ENCODE measurements around the gene ZNF292.
"Not testable (repeated sequence)": the region's sequence is repeated elsewhere in the genome, so short reads cannot be mapped to it uniquely, and the experiment has no call there.

Gene ZNF292

DNA sequence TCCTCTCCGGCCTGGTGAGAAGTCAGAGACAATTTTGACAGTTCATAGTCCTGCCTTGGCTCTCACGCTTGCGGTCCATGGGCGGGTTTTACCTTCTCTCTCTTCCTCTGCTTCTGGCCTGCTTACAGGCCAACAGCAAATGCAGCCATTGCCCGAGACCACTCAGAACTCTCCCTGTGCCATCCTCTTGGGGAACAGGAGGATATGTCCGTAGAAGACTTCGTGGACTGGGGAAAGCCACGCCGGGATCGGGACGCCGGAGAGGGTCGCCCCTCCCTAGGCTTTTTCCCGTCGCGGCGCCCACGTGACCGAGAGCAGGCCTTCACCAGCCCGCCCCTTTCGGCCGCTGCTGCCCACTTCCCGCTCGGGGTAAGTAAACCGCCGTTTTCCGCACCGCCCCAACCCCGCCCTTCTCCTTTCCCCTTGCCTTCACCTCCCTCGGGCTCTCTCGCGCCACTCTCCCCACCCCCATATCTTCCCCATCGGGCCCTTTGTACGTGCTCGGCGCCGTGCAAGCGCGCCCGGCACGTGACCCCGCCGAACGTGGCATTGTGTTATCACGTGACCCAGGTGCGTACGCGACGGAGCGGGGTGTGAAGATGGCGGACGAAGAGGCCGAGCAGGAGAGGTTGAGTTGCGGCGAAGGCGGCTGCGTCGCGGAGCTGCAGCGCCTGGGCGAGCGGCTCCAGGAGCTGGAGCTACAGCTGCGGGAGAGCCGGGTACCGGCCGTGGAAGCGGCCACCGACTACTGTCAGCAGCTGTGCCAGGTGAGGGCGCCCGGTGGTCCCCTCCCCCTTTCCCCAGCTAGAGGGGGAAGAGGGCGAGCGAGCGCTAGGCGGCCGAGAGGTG lies at the start of gene ZNF292:
ZNF292 (plus strand) TSS at position 573 of the 849 bp plus-strand sequence; CDS start at position 600, 27 bp downstream.
- H3K4me3 Mint-ChIP-seq: peak within 1 kb of the TSS; percentile 98
- peaks cover 57% of the 10 kb centered on the region for H3K4me1 Mint-ChIP-seq (ENCODE audit: low read depth)
- peak within 1 kb of the TSS; percentile 97 for H3K27ac Mint-ChIP-seq
- peaks cover 6% of the 10 kb centered on the region for H3K36me3 Mint-ChIP-seq
- H3K9me3 Mint-ChIP-seq (ENCODE audit: low read depth): no peaks in the 10 kb centered on the region
- H3K27me3 Mint-ChIP-seq: no peaks in the 10 kb centered on the region

DNA sequence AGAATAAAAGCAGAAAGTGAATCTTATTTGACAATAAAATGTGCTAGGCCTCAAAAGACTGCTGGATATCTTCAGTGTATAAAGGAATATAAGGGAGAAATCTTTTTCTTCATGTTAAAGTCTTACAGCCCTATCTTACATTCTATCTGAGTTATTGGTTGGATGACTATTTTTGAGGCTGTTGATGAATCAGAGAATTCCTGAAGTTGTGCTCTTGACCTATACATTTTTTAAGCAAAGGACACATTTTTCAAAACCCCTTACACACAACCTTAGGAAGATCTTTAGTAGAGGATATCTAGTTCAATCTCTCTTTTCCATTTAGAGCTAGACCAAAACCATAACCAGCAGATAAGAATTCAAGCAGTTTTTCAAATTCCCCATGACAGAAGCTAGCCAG lies 49.5 kb upstream of the ZNF292 start:
- H3K27ac Mint-ChIP-seq: no peak overlapping the region

DNA sequence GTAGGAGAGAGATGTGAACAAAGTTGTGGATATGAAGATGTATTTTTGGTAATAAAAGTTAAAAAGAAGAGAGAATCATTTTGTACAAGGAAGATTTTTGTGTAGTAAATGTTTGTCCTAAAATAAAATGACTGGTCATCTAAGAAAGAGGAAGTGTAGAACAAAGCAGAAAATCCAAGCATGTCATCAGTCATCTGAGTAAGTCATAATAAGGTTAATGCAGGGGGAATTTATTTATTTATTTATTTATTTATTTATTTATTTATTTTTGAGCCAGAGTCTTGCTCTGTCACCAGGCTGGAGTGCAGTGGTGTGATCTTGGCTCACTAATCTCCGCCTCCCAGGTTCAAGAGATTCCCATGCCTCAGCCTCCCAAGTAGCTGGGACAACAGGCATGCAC lies 44.7 kb upstream of the ZNF292 start:
- Mint-ChIP-seq H3K27ac (no peak overlapping the region), H3K4me3 (no peak overlapping the region), H3K9me3 (ENCODE audit: low read depth) (no peaks in the 10 kb centered on the region), H3K36me3 (no peaks in the 10 kb centered on the region), H3K27me3 (peaks cover 9% of the 10 kb centered on the region), H3K4me1 (ENCODE audit: low read depth) (no peaks in the 10 kb centered on the region)

More for the DNA sequence above, 49.5 kb upstream of the ZNF292 start:
- H3K4me3 Mint-ChIP-seq: no peak overlapping the region
- H3K9me3 Mint-ChIP-seq (ENCODE audit: low read depth): no peaks in the 10 kb centered on the region
- H3K36me3 Mint-ChIP-seq: no peaks in the 10 kb centered on the region
- peaks cover 7% of the 10 kb centered on the region for H3K27me3 Mint-ChIP-seq
- no peaks in the 10 kb centered on the region for H3K4me1 Mint-ChIP-seq (ENCODE audit: low read depth)

DNA sequence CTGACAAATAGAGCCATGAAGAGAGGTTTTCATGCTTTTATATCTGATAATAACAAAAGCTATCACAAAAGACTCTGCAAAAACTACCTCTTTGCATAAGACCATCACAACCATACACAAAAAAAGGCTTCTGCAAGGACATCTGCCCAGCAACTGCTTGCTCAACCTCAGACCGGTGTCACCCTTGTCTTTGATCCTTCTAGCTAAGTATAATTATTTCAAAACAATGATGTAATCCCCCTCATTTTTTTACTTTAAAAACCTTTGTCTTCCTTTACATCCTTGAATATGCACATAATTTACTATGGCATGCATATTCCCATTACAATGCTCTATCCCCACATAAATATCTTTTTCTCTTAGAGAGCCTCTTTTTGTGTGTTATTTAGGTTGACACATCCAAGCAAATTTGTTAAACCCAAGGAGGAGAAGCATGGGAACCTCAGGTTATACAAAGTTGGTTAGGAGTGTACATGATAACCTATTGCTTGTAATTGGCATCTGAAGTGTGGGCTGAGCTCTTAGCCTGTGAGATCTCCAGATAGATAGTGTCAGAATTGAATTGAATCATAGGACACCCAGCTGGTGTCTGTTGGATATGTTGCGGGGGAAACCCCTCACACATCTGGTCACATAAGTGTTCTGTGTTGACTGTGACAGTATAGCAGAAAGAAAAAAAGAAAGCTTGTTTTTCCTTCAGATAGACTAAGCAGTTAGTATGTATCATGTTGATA lies 39.8 kb upstream of the ZNF292 start:
- no peaks in the 10 kb centered on the region for H3K9me3 Mint-ChIP-seq (ENCODE audit: low read depth)
- H3K4me1 Mint-ChIP-seq (ENCODE audit: low read depth): no peaks in the 10 kb centered on the region
- H3K27me3 Mint-ChIP-seq: peaks cover 7% of the 10 kb centered on the region
- H3K27ac Mint-ChIP-seq: no peak overlapping the region
- H3K4me3 Mint-ChIP-seq: no peak overlapping the region
- no peaks in the 10 kb centered on the region for H3K36me3 Mint-ChIP-seq

DNA sequence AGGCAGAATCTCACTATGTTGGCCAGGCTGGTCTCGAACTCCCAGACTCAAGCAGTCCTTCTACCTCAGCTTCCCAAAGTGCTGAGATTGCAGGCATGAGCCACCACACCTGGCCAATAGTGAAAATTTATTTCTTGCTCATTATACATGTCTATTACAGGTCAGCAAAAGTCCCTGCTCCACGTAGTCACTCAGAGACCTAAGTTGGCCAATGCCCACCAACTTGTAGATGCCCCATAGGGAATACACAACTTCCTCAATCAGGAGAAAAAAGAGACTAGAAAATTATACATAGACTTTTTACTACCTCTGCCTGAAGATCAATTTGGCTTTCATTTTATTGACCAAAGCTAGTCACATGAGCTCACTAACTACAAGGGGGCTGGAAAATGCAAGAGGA lies 38.4 kb upstream of the ZNF292 start:
- H3K9me3 Mint-ChIP-seq (ENCODE audit: low read depth): no peaks in the 10 kb centered on the region
- peaks cover 9% of the 10 kb centered on the region for H3K27me3 Mint-ChIP-seq
- H3K4me1 Mint-ChIP-seq (ENCODE audit: low read depth): no peaks in the 10 kb centered on the region
- no peaks in the 10 kb centered on the region for H3K36me3 Mint-ChIP-seq
- no peak overlapping the region for H3K4me3 Mint-ChIP-seq
- no peak overlapping the region for H3K27ac Mint-ChIP-seq

DNA sequence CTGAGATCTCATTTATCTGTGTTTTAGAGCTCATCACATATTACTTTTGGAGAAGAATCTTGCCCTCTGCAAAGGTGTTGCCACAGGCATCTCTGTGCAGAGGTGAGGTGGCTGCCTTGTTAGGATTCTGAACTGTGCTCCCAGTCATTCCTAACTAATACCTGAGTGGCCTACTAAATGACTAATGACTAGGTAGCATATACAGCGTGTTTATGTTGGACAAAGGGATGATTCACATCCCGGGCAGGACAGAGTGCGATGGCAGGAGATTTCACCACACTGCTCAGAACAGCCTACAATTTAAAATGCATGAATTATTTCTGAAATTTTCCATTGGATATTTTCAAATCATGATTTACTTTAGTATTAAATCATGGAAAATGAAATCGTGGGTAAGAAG lies 37.3 kb upstream of the ZNF292 start:
- no peak overlapping the region for H3K4me3 Mint-ChIP-seq
- no peaks in the 10 kb centered on the region for H3K9me3 Mint-ChIP-seq (ENCODE audit: low read depth)
- H3K27me3 Mint-ChIP-seq: peaks cover 15% of the 10 kb centered on the region
- H3K4me1 Mint-ChIP-seq (ENCODE audit: low read depth): no peaks in the 10 kb centered on the region
- no peak overlapping the region for H3K27ac Mint-ChIP-seq
- H3K36me3 Mint-ChIP-seq: no peaks in the 10 kb centered on the region

DNA sequence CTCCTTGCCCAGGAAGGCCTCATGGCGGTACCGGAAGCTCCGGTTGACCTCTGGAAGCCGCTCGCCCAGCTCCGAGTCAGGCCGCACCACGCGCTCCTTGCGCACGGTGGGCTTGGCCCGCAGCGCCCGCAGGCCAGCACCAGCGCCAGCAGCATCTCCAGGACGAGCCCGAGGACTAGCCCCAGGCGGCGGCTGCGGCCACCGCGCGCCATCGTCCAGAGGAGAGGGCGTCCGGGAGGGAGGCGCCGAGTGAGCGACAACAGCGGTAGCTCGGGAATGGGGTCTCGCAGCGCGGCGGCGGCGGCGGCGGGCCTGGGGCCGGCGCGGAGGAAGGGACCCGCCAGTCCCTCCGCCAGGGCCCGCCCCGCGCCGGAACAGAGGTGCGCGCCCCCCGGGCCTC lies 32.9 kb upstream of the ZNF292 start:
- Mint-ChIP-seq H3K36me3 (no peaks in the 10 kb centered on the region), H3K9me3 (ENCODE audit: low read depth) (no peaks in the 10 kb centered on the region), H3K4me3 (no peak overlapping the region), H3K27ac (no peak overlapping the region), H3K4me1 (ENCODE audit: low read depth) (no peaks in the 10 kb centered on the region), H3K27me3 (peaks cover 23% of the 10 kb centered on the region)

DNA sequence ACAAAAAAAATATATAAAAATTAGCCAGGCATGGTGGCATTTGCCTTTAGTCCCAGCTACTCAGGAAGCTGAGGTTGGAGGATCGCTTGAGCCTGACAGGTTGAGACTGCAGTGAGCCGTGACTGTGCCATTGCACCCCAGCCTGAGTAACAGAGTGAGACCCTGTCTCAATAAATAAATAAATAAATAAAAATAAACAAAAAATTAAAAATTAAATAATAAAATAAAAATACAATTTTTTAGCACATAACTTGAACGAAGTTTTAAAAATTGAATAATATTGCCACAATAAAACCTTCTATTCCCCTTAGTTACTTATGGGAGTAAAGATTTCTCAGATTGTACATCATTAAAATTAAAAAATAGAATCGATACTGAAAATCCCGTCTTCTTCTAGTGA lies 31.3 kb upstream of the ZNF292 start:
- H3K4me1 Mint-ChIP-seq (ENCODE audit: low read depth): no peaks in the 10 kb centered on the region
- H3K4me3 Mint-ChIP-seq: no peak overlapping the region
- H3K27me3 Mint-ChIP-seq: peaks cover 23% of the 10 kb centered on the region
- no peaks in the 10 kb centered on the region for H3K9me3 Mint-ChIP-seq (ENCODE audit: low read depth)
- no peak overlapping the region for H3K27ac Mint-ChIP-seq
- H3K36me3 Mint-ChIP-seq: no peaks in the 10 kb centered on the region

DNA sequence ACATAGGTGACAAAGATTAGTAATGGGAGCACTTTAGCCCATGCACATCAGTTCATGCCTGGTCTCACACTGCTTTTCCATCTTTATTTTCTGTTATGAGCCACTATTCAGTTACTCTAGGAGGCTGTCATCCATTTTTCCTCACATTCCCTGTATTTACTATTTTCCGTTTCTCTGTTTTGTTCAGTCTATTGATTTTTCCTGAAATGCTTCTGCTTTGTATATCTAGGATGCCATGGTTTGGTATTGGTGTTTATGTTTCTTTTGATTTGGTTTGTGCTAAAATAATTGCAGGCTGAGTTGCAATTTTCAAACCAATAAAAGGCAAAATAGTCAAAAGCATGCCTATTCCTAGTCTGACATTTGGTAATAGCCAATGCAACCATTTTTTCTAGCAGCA lies 28.9 kb upstream of the ZNF292 start:
- Mint-ChIP-seq H3K36me3 (no peaks in the 10 kb centered on the region), H3K4me3 (no peak overlapping the region), H3K27me3 (peaks cover 20% of the 10 kb centered on the region), H3K27ac (no peak overlapping the region), H3K9me3 (ENCODE audit: low read depth) (no peaks in the 10 kb centered on the region), H3K4me1 (ENCODE audit: low read depth) (no peaks in the 10 kb centered on the region)

DNA sequence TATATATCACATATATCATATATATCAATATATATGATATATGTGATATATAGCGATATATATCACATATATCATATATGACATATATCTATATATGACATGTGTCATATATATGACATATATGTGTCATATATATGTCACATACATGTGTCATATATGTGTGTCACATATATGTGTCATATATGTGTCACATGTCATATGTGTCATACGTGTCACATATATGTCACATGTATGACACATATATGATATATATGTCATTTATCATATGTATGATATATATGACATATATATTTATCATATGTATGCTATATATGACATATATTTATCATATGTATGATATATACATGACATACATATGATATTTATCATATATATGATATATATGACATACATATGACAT lies 27.6 kb upstream of the ZNF292 start:
- Mint-ChIP-seq H3K36me3 (no peaks in the 10 kb centered on the region), H3K4me1 (ENCODE audit: low read depth) (no peaks in the 10 kb centered on the region), H3K27ac (no peak overlapping the region), H3K4me3 (no peak overlapping the region), H3K9me3 (ENCODE audit: low read depth) (no peaks in the 10 kb centered on the region), H3K27me3 (peaks cover 12% of the 10 kb centered on the region)

DNA sequence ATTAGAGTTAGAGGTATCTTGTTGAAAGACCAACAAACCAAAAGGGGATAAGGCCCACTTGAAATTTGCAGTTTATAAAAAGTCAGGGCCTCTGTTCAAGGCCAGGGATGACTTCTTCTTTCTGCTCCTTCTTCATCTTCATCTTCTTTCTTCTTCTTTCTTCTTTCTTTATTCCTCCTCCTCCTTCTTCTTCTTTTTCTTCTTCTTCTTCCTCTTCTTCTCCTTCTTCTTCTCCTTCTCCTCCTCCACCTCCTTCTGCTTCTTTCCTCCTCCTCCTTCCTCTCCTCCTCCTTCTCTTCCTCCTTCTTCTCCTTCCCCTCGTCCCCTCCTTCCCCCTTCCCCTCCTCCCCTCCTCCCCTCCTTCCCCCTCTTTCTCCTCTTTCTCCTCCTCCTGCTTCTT lies 18.4 kb upstream of the ZNF292 start:
- H3K36me3 Mint-ChIP-seq: no peaks in the 10 kb centered on the region
- H3K27ac Mint-ChIP-seq: no peak overlapping the region

DNA sequence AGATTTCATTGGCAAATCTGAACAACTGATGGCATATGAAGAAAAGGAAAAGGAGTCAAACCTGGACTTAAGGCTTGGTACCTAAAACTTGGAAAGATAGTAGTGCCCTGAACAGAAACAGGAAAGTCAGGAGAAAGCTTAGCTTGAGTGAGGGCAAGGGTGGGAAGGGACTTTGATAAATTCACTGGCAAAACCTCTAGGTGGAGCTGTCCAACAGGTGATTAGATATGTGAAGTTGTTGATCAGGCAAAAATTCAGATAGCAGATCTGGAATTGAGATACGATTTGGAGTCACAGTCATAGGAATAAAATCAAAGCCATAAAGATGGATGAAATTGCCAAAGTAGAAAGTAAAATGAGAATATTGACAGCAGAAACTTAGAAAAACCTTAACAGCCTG lies 16.1 kb upstream of the ZNF292 start:
- Mint-ChIP-seq H3K27ac (no peak overlapping the region), H3K27me3 (peaks cover 7% of the 10 kb centered on the region), H3K36me3 (no peaks in the 10 kb centered on the region), H3K4me1 (ENCODE audit: low read depth) (peaks cover 1% of the 10 kb centered on the region), H3K9me3 (ENCODE audit: low read depth) (no peaks in the 10 kb centered on the region), H3K4me3 (no peak overlapping the region)

More for the DNA sequence above, 18.4 kb upstream of the ZNF292 start:
- Mint-ChIP-seq H3K9me3 (ENCODE audit: low read depth) (no peaks in the 10 kb centered on the region), H3K4me3 (no peak overlapping the region), H3K27me3 (peaks cover 3% of the 10 kb centered on the region), H3K4me1 (ENCODE audit: low read depth) (peaks cover 1% of the 10 kb centered on the region)

DNA sequence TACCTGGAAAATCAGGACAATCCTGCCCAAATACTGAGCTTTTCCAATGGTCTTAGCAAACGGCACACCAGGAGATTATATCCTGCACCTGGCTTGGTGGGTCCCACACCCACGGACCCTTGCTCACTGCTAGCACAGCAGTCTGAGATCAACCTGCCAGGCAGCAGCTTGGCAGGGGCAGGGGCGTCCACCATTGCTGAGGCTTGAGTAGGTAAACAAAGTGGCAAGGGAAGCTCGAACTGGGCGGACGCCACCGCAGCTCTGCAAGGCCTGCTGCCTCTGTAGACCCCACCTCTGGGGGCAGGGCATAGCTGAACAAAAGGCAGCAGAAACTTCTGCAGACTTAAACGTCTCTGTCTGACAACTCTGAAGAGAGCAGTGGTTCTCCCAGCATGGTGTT lies 15.4 kb upstream of the ZNF292 start:
- not testable (repeated sequence) for H3K4me1 Mint-ChIP-seq (ENCODE audit: low read depth)

DNA sequence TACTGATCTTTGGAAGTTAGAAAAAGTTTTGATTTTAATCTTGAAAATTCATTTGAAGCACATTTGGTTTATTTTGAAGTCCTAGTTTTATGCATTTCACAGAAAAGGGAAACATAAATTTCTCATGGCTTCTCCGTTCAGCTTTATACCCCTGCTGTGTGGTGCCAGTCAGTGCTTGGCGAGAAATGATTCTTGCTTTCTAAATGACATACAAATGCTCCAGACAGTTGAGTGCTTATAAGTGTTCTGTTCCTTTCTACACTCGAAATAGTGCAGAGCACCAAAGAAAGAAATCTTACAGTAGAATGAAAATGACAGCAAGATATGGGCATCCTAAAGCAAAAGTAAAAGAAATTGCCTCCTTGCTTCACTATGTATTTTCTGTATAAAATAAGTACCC lies 9.0 kb upstream of the ZNF292 start:
- Mint-ChIP-seq H3K27me3 (peaks cover 6% of the 10 kb centered on the region), H3K36me3 (no peaks in the 10 kb centered on the region), H3K4me1 (ENCODE audit: low read depth) (peaks cover 2% of the 10 kb centered on the region), H3K9me3 (ENCODE audit: low read depth) (no peaks in the 10 kb centered on the region), H3K4me3 (no peak overlapping the region), H3K27ac (no peak overlapping the region)

More for the DNA sequence above, 15.4 kb upstream of the ZNF292 start:
- not testable (repeated sequence) for H3K9me3 Mint-ChIP-seq (ENCODE audit: low read depth); H3K4me3 Mint-ChIP-seq; H3K27ac Mint-ChIP-seq; H3K36me3 Mint-ChIP-seq; H3K27me3 Mint-ChIP-seq

DNA sequence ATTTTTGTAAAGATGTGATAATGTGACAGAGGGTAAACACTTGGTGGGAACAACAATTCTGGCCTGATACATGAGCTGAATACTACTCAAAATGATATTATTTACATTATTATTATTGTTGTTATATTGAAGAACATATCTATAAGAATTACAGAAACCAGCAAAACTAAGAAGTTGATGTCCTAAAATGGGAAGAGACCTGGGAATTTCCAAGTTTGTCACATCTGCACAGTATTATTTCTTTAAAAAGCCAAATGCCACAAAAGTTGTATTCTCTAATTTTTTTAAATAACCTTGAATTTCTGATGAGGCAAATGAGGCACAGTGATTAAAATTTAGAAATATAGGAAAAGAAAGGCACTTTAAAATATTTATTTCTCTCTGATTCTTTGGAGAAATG lies 5.0 kb upstream of the ZNF292 start:
- Mint-ChIP-seq H3K27me3 (no peaks in the 10 kb centered on the region), H3K4me1 (ENCODE audit: low read depth) (peaks cover 29% of the 10 kb centered on the region), H3K27ac (no peak overlapping the region), H3K9me3 (ENCODE audit: low read depth) (no peaks in the 10 kb centered on the region), H3K4me3 (peak overlapping the region; percentile 23), H3K36me3 (no peaks in the 10 kb centered on the region)
